Kidney capillary endothelial cell (primary cell): Measurements from ENCODE around the gene ST8SIA4.
A peak's percentile ranks its signal among the peaks of the same experiment; 100 is the strongest.

Experiments used
- DNase-seq: peaks from one replicate; pipeline ENCODE4 v3.0.0-alpha.2; 2018; ENCODE audit warnings: low spot score

ST8SIA4 gene

GRCh38 chr5:100903039-100903887 is at the start of gene ST8SIA4:
ST8SIA4 (minus strand) TSS chr5:100903282; CDS start chr5:100902955, 327 bp downstream.
- peak; percentile 79 for DNase-seq

GRCh38 chr5:100950985-100951384 is 47.9 kb upstream of the ST8SIA4 start:
- DNase-seq: no peak

GRCh38 chr5:100913298-100913697 is 10.2 kb upstream of the ST8SIA4 start:
- DNase-seq: no peak

GRCh38 chr5:100909034-100909433 is 6.0 kb upstream of the ST8SIA4 start:
- DNase-seq: no peak

GRCh38 chr5:100905259-100905914 is 2.3 kb upstream of the ST8SIA4 start:
- DNase-seq: no peak

- DNase-seq: no peak
Measured at GRCh38 chr5:100904259-100904861, 1.3 kb upstream of the ST8SIA4 start.

- DNase-seq: no peak
Measured at GRCh38 chr5:100902440-100903038, 543 bp downstream of the ST8SIA4 start.

- peak; percentile 47 for DNase-seq
Measured at GRCh38 chr5:100901821-100902341, 1.2 kb downstream of the ST8SIA4 start.

- DNase-seq: peak; percentile 69
Measured at GRCh38 chr5:100900796-100901781, 2.0 kb downstream of the ST8SIA4 start.

- DNase-seq: peak; percentile 67
Measured at GRCh38 chr5:100900142-100900795, 2.8 kb downstream of the ST8SIA4 start.

- no peak for DNase-seq
Measured at GRCh38 chr5:100899675-100900074, 3.4 kb downstream of the ST8SIA4 start.

GRCh38 chr5:100898504-100899346 is 4.4 kb downstream of the ST8SIA4 start:
- DNase-seq: no peak

- no peak for DNase-seq
Measured at GRCh38 chr5:100896054-100896453, 7.0 kb downstream of the ST8SIA4 start.

GRCh38 chr5:100890461-100891008 is 12.5 kb downstream of the ST8SIA4 start:
- DNase-seq: no peak

- DNase-seq: no peak
Measured at GRCh38 chr5:100889896-100890295, 13.2 kb downstream of the ST8SIA4 start.

GRCh38 chr5:100889165-100889743 is 13.8 kb downstream of the ST8SIA4 start:
- no peak for DNase-seq

GRCh38 chr5:100877274-100877673 is 25.8 kb downstream of the ST8SIA4 start:
- DNase-seq: peak; percentile 73

GRCh38 chr5:100872408-100873190 is 30.5 kb downstream of the ST8SIA4 start:
- DNase-seq: no peak
